Body of pancreas (tissue), 4 donors: Measurements from ENCODE around the gene RPS14.

Experiments used
- CTCF ChIP-seq, 7 experiments: fragments of 450-650 bp in 4 of 7; fragments of 200-600 bp in 3 of 7; sonication (generic) in 3 of 7; IDR thresholded peaks; one replicate each; pipeline ENCODE4 v1.5.1; 2016 to 2019; ENCODE audit warnings: antibody characterized with exemption in 7 of 7
- POLR2A ChIP-seq, 3 donors: fragments of 450-650 bp; IDR thresholded peaks; one replicate each; pipeline ENCODE4 v1.6.1; 2016; ENCODE audit warnings: antibody characterized with exemption in 3 of 3, mild to moderate bottlenecking in 2 of 3

DNA sequence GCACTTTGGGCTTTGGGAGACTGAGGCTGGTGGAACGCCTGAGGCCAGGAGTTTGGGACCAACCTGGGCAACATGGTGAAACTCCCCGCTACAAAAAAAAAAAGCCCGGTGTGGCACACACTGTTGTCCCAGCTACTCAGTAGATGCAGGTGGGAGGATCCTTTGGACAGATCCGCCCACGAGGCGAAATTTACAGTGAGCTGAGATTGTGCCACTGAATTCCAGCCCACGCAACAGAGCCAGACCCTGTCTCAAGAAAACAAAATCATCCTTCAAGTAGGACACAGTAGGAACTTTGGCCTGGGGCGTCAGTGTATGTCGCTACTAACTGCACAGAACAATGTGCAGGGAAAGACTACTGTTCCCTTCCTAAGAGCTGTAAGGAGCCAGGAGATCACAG lies 4.8 kb downstream of the RPS14 start:
- no peak for TF ChIP-seq CTCF (IDR thresholded peaks at IDR 0.05)
- no peak for TF ChIP-seq POLR2A (IDR thresholded peaks at IDR 0.05)
